GM21723 (cell line): ENCODE data around the gene SLC17A2.

Experiments
- ATAC-seq: cut with Tn5 transposase; IDR thresholded peaks from one replicate; pipeline ENCODE4 v1.9.1; 2021; ENCODE audit warnings: mild to moderate bottlenecking, moderate library complexity; ENCODE audit not compliant: unreplicated experiment

Gene SLC17A2

DNA sequence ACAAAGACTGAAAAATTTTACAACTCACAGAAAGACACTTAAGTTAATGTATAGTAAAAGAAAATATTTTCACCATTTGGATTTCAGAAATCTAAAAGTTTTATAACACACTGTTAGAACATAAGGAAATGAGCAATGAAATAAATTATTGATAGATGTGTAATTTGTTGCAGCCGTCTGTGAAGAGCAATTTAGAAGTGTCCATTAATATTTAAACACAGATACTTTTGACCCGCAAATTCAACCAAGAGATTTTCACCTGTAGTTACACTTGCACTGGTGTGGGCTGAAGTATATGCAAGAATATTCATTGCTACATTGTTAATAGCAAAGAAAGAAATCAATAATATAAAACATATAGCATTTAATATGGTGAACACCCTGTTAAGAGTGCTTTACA, 41.9 kb downstream of the SLC17A2 start:
- no peak for ATAC-seq

DNA sequence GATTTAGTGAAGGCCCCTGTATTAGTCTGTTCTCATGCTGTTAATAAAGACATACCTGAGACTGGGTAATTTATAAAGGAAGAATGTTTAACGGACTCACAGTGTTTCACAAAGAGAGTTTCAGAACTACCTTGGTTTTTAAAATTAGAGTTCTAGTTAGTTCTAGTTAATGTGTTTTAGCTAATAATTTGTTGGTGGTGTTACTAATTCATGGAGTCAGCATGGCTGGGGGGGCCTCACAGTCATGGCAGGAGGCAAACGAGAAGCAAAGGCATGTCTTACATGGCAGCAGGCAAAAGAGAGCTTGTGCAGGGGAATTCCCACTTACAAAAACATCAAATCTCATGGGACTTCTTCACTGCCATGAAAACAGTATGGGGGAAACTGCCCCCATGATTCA, 44.4 kb downstream of the SLC17A2 start:
- ATAC-seq: no peak

DNA sequence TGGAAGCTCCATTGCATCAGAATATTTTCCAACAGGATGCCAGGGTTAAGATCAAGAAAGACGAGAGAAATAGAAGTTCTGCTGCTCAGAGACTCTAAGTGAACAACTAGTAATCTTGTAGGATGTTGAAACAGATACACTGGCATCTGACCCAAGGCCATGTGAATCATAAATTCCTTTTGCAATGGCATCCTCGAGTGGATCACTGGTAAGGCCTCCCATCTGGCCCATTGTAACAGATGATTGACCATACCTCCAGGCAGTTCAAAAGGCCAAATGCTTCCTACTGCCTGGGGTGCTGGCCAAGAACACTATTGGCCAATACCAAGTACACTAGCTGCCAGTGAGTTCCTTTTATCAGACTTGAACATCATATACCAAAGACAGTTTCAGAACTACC, 46.5 kb downstream of the SLC17A2 start:
- ATAC-seq: no peak

DNA sequence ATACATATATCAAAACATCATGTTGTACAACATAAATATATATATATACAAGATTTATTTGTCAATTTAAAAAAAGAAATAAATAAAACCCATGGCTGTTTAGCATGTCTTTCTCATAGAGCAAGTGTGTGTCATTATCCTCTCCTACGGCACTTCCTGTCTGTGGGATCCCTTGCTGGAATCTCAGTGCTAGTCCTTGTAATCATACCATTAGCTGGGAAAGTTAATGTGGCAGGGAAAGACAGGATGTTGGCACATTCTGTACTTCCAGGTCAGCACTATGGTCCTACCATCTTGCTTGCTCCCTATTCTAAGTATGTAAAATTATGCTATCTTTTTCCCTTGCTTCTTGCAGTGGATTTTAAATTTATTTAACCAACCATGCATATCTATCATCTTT, 47.0 kb downstream of the SLC17A2 start:
- no peak for ATAC-seq

DNA sequence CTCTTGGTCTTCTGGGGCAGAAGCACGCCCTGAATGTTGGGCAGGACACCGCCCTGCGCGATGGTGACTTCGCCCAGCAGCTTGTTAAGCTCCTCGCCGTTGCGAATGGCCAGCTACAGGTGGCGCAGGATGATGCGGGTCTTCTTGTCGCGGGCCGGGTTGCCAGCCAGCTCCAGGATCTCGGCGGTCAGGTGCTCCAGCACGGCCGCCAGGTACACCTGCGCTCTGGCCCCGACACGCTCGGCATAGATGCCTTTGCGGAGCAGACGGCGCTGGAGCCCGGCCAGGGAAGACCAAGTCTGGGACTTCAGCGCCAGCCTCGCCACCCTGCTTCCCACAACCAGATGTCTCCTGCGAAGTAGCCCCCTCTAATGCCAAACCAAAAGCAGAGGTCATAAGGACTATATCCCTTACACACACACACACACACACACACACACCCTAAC, 48.4 kb downstream of the SLC17A2 start:
- ATAC-seq: no peak

DNA sequence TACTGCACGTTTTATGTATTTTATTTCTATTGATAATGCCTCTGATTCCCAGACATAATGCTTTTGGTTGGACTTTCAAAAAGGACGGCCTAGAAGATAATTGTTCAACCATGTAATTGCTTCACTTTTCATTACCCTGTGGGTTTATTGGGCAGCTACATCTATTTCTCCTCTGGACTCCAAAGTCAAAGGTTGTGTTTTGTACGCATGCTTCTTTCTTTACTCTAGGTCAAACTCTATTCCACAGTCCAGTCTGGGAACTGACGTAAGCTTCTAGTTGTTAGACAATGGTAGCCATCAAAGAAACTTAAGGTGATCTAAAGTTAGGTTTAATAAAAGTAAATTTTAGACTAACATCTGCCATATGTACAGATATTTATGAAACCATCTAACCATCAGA, 49.9 kb downstream of the SLC17A2 start:
- ATAC-seq: no peak

DNA sequence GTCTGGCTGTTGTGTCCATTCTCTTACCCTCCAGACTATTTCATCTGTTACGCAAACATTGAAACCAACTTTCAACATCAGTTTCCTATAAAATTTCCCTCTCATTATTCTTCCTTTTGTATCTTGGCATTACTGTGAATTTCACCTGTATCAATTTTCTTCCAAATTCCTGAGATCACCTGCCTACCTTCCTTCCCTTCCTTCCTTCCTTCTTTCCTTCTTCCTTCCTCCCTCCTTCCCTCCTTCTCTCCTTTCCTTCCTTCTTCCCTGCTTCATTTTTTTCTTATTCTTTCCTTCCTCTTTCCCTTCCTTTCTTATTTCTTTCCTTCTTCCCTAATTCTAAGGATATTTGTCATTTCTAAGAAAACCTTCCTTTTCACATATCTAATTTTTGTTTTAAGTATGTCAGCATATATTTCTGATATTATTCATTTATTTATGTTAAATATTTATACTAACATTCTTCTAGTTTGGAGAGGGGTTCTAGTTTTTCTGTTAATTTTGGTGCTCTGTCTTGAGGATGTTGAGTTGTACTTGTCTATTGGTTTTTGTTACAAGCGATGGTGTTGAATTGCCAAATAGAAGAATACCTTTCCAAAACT, 51.7 kb downstream of the SLC17A2 start:
- no peak for ATAC-seq

DNA sequence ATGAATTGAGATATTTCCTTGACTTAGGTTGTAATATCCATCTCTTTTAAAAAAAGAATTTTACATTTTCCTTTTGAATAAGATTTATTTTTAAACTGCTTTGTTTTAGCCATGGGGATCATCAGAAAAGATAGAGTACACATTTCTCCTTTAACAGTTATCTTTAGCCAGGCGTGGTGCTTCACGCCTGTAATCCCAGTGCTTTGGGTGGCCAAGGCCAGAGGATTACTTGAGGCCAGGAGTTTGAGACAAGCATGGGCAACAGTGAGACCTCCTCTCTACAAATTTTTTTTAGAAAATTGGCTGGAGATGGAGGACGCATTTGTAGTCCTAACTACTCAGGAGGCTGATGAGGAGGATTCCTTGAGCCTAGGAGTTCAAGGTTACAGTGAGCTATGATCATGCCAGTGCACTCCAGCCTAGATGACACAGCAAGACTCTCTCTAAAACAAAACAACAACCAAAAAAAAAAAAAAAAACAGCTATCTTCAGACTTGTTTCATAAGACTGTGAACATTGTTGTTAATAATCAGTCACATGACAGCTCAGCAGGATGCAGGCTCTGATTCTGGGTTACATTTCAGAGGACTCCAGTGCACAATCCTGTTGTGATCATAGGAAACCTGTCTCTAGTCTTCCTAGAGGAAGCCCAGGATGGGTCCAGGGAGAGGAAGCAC, 54.4 kb downstream of the SLC17A2 start:
- ATAC-seq: no peak

DNA sequence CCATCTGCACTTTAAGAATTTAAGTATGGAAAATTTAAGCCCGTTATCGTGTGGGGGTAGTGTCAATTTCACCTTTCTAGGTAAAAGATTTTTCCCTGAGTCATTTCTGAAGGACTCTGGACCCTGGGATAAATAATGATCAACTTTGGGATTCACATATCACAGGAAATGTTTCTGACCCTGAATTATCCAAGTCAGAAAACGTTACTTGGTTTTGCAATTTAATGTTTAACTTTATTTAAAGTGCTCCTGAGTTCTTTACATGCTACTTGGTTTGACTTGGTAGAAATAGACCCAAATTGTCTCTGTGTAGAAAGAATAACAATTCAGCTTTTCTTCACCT, 55.0 kb downstream of the SLC17A2 start:
- no peak for ATAC-seq

DNA sequence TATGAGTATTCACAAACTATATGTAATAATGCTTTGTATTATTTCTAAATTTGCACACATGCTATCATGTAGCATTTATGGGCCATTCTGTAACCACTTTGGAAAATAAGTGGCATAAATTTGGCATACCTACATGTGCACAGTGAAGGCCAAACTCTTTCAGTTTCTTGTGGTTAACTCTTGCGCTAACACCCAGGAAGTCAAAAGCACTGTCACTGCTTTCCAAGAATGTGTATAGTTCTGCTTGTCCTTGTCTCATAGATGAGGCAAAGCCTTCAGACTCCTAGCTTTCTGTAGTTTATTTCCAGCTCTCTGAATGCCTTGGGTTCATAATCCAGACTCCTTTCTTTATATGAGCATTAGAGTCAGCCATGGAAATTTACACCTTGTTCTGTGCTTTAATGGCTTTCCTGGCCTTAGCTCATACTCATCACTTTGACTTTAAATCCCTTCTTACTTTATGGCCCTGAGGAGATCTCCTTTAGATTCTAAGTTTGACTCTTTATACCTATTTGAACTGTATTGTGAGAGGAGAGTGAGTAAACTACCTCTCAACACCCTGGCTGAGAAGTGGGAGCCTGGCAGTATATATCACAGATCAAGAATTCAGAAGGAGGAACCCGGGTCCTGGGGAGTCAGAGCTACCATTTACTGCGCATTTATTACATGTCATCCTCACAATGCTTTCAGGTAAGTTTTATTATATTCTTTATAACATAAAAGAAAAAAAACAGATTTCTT, 55.5 kb downstream of the SLC17A2 start:
- no peak for ATAC-seq

DNA sequence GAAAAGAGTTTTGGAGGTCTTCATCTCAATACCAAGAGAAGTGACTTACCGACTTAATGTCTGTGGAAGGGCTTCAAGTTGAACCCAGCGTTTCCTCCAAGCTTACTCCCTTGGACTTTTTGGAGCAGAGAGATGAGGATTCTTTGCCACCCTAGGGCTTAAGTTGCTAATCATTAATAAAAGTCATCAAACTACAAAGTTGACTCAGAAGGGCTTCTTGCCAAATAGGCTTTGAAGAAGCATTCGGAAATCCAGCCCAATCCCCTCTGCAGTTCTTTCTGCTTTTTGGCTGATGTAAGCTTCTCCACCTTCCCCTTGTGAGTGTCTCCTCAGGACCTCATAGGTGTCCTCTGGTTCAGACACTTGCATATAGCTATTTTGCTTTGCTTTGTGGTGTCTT, 56.4 kb downstream of the SLC17A2 start, which contains the start of gene SLC17A3:
Gene SLC17A3, minus strand, starts transcription at position 126 of the 400 bp plus-strand sequence. CDS start 5,856 bp downstream, outside the sequence.
- ATAC-seq: no peak

DNA sequence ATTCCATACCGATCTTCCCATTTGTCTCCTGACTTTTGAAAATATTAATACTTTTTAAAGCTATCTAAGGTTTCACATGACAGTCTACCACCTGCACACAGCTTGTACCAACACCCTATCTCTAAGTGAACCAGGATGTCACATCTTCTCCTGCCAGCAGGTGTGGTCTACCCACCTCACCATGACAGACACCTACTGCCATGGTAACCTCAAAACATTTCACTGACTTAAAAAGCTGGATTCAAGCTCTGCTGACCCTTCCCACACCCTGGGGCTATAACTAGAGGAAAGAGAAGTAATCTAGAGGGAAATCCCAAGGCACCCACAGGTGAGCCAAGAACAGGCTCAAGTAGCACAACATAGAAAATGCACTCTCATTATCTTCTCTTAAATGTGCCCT, 57.7 kb downstream of the SLC17A2 start:
- no peak for ATAC-seq

DNA sequence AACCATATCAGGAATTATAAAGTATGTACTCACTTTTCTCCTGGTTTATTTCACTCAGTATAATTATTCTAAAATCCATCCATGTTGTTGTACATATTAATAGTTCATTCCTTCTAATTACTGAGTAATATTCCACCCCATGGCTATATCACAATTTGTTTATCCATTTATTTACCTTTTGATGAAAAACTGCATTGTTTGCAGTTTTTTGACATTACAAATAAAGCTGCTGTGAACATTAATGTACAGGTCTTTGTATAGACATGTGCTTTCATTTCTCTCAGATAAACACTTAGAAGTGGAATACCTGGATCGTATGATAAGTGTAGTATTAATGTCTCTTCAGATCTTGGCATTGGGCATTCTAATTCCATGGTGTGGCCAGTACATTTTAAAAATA, 60.7 kb downstream of the SLC17A2 start:
- no peak for ATAC-seq

DNA sequence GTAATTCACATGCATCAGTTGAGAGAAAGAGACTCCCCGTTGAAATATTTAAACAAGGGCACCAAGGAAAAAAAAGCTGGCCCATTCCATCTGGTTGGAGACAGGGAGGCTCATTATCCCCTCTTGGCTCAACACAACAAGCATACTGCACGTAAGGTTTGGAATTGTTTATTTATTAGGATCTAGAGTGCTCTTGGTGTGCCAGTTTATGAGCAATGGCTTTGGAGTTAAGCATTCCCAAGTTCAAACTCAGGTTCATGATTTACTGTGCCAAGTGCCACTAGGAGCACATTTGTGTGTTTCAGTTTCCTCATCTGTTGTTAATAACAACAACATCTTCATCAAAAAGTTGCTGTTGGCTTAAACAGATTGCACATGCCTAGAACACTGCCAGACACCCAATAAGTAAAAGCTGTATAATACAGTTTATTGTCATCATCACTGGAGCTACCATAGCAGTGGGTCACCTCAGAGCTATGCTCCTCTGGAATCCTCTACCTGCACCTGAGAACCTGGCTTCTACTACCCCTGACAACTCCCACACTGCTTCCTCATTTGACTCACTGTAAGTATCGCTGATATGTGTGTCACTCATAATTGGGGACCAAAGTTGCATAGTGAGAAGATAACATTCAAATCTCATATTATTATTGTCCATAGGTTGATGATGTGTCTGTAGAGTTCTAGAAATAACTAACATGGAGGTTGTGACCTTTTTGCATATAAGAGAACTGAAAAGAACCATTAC, 61.9 kb downstream of the SLC17A2 start:
- no peak for ATAC-seq

DNA sequence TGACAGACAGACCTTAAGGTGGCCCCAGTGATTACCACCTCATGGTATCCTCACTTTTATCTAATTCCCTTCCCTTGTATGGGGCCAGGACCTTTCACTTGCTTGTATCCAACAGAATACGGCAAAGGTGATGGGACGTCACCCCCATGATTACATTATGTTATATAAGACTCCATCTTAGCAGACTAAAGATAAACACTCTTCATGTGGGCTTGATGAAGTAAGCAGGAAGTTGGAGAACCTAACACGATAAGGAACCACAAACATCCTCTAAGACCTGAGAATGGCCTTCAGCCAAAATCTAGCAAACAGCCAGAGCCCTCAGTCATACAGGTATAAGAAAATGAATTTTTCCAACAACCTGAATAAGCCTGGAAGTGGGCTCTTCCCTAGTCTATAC, 64.5 kb downstream of the SLC17A2 start:
- ATAC-seq: no peak

DNA sequence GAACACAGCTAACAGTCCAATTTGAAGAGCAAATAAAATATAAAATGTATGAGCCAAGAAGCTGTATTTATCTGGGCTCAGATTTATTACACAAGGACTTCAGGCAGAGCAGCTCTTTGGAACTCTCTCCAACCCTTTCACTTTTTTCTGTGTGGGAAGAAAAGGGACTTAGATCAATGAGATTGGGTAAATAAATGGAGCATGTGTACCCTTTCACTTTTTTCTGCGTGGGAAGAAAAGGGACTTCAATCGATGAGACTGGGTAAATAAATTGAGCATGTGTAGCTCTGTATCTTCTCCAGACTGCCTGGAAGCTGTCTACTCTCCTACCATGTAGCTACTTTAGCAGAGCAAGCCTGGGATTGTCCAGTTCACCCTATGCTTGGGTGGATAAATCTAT, 67.1 kb downstream of the SLC17A2 start:
- no peak for ATAC-seq
